Memory B cell (primary cell): ENCODE measurements around the gene ZNF275.
"Not testable (repeated sequence)": the region's sequence is repeated elsewhere in the genome, so short reads cannot be mapped to it uniquely, and the experiment has no call there.

Experiments used
- ATAC-seq: fragments of 150-1000 bp; cut with Tn5 transposase; 2 replicates; pipeline ENCODE4 v1.10.0; 2021; ENCODE audit warnings: low read depth, mild to moderate bottlenecking, moderate library complexity
- DNase-seq, 2 donors: peaks; one replicate each; pipeline ENCODE4 v3.0.0; 2022; ENCODE audit warnings: low spot score in 2 of 2
- H3K27ac Mint-ChIP-seq: one replicate; pipeline ENCODE4 v1.8.0; 2022; ENCODE audit warnings: mild to moderate bottlenecking, moderate library complexity, mixed read lengths
- H3K27me3 Mint-ChIP-seq: one replicate; pipeline ENCODE4 v1.8.0; 2022; ENCODE audit warnings: mixed read lengths
- H3K36me3 Mint-ChIP-seq: one replicate; pipeline ENCODE4 v1.8.0; 2022; ENCODE audit warnings: mild to moderate bottlenecking, mixed read lengths
- H3K4me1 Mint-ChIP-seq: one replicate; pipeline ENCODE4 v1.8.0; 2022; ENCODE audit warnings: mixed read lengths
- H3K4me3 Mint-ChIP-seq: one replicate; pipeline ENCODE4 v1.8.0; 2022; ENCODE audit warnings: mild to moderate bottlenecking, moderate library complexity, mixed read lengths
- H3K9me3 Mint-ChIP-seq: one replicate; pipeline ENCODE4 v1.8.0; 2022; ENCODE audit warnings: mixed read lengths

The ZNF275 gene, protein sequence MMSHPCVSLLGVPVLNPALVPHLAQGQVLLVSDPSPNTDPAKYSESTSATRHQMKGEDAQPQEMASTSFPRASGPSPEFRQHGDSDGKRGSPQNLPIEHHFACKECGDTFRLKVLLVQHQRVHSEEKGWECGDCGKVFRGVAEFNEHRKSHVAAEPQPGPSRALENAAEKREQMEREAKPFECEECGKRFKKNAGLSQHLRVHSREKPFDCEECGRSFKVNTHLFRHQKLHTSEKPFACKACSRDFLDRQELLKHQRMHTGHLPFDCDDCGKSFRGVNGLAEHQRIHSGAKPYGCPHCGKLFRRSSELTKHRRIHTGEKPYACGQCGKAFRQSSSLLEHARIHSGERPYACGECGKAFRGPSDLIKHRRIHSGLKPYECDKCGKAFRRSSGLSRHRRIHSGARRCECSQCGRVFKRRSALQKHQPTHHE

DNA sequence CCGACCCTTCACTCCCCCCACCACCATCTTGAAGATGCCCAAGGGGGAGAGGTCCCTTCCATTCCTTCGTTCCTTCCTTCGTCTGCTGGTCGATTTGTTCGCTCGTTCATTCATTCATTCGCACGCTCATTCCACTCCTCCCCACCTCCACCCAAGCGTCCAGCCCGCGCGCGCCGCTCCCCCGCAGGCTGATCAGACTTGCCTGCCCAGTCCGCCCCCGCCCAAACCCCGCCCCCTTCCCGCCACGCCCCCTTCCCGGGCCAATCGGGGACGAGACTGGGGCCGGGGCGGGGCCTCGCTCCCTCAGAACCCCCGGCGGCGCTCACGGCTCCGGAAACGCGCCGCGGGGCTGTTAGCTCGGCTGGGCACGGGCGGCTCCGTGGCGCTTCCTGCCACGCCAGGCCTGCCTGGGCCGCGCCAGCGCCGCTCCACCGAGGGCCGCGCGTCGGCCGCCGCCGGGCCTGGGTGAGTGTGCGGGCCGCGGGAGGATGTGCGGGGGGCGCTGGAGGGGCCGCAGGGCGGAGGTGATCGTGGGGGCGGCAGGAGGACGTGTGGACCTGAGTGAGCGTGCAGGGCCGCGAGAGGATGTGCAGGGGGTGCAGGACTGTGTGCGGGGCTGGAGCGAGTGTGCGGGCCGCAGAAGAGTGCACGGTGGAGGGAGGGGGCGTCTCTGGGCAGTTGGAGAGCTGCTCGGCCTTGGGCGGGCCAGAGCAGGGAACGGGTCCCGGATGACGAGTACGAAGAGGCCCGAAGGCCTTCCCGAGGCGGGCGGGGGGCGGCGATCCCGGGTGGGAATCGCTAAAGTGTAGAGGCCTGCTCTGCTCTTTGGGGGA lies at the start of gene ZNF275:
Gene ZNF275, plus strand, starts transcription at position 333 of the 833 bp plus-strand sequence. CDS start 2,527 bp downstream, outside the sequence.
- peak within 1 kb of the TSS; percentile 84 for H3K27ac Mint-ChIP-seq
- peaks cover 8% of the 10 kb centered on the region for H3K36me3 Mint-ChIP-seq
- peaks cover 20% of the 10 kb centered on the region for H3K4me1 Mint-ChIP-seq
- DNase-seq (peak; percentile 65 to 68), ATAC-seq (peak; percentile 95)
- H3K9me3 Mint-ChIP-seq, result no peaks in the 10 kb centered on the region
- H3K27me3 Mint-ChIP-seq, result no peaks in the 10 kb centered on the region
- H3K4me3 Mint-ChIP-seq, result peak within 1 kb of the TSS; percentile 88

DNA sequence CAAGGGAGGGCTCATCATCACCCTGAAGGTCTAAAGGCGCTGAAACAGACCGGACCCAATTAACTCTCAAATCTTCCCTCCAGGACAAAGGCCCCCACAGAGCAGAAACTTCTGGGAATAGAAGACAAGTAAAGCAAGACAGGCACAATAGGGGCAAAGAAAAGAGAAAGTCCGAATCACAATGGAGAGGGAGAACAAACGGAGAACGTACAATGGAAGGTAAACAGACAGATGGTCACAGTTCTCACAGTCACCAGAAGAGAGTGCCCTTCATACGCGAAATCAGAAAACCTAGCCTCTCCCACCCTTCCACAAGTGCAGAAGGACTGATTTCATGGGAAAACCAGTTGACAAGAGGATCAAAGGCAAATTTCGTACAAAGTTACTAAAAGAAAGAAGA lies 48.3 kb upstream of the ZNF275 start:
- not testable (repeated sequence) for H3K9me3 Mint-ChIP-seq, H3K36me3 Mint-ChIP-seq, H3K4me3 Mint-ChIP-seq, H3K27ac Mint-ChIP-seq, H3K27me3 Mint-ChIP-seq, ATAC-seq, DNase-seq, H3K4me1 Mint-ChIP-seq

DNA sequence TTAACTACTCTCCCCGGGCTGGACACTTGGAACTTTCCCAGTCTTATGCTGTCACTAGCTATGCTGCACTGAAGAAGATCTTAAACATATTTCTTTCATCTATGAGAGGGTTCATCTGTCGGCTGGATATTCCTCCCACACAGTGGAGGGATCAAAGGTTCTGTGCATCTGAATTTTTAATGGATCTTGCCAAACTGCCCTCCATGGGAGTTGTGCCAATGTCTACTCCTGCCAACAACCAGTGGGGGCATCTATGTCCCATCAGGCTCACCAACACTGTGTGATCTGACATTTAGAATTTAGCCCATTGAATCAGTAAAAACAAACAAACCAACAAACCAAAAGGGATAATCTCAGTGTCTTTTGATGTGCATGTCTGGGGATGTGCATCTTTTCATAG lies 45.1 kb upstream of the ZNF275 start:
- not testable (repeated sequence) for H3K27ac Mint-ChIP-seq, H3K9me3 Mint-ChIP-seq, H3K36me3 Mint-ChIP-seq, H3K4me1 Mint-ChIP-seq, DNase-seq, ATAC-seq, H3K27me3 Mint-ChIP-seq, H3K4me3 Mint-ChIP-seq

DNA sequence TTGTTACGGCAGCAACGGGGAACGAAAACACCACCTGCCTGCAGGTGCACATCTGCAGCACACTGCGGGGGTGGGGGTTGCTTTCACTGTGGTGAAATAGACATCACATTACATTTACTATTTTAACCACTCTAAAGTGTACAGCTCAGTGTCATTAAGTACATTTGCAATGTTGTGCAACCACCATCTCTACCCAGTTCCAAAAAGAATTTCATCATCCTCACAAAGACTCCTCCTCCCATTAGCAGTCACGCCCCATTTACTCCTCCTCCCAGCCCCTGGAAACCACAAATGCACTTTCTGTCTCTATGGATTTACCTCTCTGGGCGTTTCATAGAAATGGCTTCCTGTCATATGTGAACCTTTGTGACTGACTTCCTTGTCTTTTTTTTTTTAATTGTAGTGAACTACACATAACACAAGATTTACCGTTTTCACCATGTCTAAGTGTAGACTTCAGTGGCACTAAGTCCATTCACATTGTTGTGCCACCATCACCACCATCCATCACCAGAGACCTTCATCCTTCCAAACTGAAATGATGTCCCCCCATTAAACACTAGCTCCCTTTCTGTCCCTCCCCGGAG lies 40.4 kb upstream of the ZNF275 start:
- H3K27ac Mint-ChIP-seq, H3K9me3 Mint-ChIP-seq, H3K27me3 Mint-ChIP-seq, H3K4me1 Mint-ChIP-seq, DNase-seq, H3K36me3 Mint-ChIP-seq: not testable (repeated sequence)
- H3K4me3 Mint-ChIP-seq, result peak overlapping the region; percentile 33
- peak; percentile 57 for ATAC-seq

DNA sequence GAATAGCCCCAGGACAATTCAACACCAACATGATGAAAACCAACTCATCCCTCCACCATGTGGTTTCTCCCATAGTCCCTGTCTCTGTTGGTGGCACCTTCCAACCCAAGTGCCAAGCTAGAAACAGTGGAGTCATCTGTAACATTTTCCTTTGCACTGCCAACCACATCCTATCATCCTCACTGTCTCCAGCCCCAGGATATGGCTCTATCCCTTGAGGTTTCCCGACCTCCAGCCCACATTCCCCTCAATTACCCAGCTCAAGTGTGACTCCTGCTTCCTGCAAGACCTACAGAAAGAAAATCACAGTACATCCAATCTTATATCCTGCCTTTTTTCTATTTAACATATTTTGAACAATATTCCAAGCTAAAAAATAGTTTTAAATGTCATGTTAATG lies 36.6 kb upstream of the ZNF275 start:
- Mint-ChIP-seq H3K4me3 (no peak overlapping the region), H3K36me3 (no peaks in the 10 kb centered on the region), H3K9me3 (no peaks in the 10 kb centered on the region), H3K27me3 (peaks cover 9% of the 10 kb centered on the region), H3K4me1 (peaks cover 6% of the 10 kb centered on the region), H3K27ac (no peak overlapping the region)
- ATAC-seq (no peak), DNase-seq (no peak)

DNA sequence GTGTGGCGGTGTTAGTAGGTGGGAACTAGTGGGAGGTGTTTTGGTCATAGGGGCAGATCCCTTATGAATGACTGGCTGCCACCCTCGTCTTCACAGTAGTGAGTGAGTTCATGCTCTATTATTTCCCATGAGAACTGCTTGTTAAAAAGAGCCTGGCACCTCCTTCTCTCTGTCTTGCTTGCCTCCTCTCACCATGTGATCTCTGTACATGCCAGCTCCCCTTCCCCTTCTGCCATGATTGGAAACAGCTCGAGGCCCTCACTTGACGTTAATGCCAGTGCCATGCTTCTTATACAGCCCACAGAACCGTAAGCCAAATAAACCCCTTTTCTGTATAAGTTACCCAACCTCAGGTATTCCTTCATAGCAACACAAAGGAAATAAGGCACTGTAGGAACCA lies 34.1 kb upstream of the ZNF275 start:
- no peak for ATAC-seq
- H3K9me3 Mint-ChIP-seq, result no peaks in the 10 kb centered on the region
- no peaks in the 10 kb centered on the region for H3K36me3 Mint-ChIP-seq
- no peak overlapping the region for H3K4me3 Mint-ChIP-seq
- DNase-seq, result no peak
- no peak overlapping the region for H3K27ac Mint-ChIP-seq
- H3K4me1 Mint-ChIP-seq, result peaks cover 3% of the 10 kb centered on the region
- peaks cover 17% of the 10 kb centered on the region for H3K27me3 Mint-ChIP-seq

DNA sequence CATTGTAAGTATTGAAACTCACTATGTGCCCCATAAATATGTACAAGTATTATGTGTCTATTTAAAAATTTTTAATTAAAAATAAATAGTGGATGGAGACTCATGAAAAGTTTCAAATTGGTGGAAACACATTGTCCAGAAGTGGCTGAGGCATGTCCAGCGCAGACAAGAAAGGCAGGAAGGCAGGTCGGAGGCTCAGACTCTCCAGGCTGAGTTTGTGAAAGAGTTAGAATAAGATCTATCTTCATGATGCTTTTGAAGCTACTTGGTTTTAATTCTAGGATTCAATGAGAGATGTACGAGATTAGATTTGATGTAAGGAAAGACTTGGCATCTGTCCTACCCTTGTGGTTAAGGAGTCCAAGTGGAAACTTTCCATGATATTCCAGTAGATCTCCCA lies 32.2 kb upstream of the ZNF275 start:
- ATAC-seq, result no peak
- no peak for DNase-seq
- no peak overlapping the region for H3K27ac Mint-ChIP-seq
- no peak overlapping the region for H3K4me3 Mint-ChIP-seq
- peaks cover 17% of the 10 kb centered on the region for H3K27me3 Mint-ChIP-seq
- H3K36me3 Mint-ChIP-seq, result no peaks in the 10 kb centered on the region
- peaks cover 3% of the 10 kb centered on the region for H3K4me1 Mint-ChIP-seq
- no peaks in the 10 kb centered on the region for H3K9me3 Mint-ChIP-seq

DNA sequence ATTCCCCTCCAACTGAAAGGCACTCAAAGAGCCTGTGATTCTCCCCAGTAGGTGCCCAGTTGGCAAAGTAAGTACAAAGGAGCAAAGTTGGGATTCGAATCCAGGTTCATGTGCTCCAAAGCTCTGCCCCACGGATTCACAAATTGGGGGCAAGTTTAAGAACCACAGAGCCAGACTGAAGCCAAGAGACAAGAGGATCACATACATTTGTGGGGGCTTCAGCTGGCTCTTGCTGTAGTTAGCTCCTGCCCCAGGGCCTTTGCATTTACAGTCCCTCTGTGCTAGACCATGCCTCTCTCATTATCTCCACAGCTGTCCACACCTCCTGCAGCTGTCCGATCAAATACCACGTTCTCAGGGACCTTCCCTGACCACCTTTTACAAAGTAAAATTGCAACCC lies 31.2 kb upstream of the ZNF275 start:
- H3K36me3 Mint-ChIP-seq, result no peaks in the 10 kb centered on the region
- ATAC-seq (no peak), DNase-seq (no peak)
- H3K27me3 Mint-ChIP-seq, result peaks cover 17% of the 10 kb centered on the region
- H3K27ac Mint-ChIP-seq, result no peak overlapping the region
- no peaks in the 10 kb centered on the region for H3K9me3 Mint-ChIP-seq
- no peak overlapping the region for H3K4me3 Mint-ChIP-seq
- H3K4me1 Mint-ChIP-seq, result peaks cover 3% of the 10 kb centered on the region

DNA sequence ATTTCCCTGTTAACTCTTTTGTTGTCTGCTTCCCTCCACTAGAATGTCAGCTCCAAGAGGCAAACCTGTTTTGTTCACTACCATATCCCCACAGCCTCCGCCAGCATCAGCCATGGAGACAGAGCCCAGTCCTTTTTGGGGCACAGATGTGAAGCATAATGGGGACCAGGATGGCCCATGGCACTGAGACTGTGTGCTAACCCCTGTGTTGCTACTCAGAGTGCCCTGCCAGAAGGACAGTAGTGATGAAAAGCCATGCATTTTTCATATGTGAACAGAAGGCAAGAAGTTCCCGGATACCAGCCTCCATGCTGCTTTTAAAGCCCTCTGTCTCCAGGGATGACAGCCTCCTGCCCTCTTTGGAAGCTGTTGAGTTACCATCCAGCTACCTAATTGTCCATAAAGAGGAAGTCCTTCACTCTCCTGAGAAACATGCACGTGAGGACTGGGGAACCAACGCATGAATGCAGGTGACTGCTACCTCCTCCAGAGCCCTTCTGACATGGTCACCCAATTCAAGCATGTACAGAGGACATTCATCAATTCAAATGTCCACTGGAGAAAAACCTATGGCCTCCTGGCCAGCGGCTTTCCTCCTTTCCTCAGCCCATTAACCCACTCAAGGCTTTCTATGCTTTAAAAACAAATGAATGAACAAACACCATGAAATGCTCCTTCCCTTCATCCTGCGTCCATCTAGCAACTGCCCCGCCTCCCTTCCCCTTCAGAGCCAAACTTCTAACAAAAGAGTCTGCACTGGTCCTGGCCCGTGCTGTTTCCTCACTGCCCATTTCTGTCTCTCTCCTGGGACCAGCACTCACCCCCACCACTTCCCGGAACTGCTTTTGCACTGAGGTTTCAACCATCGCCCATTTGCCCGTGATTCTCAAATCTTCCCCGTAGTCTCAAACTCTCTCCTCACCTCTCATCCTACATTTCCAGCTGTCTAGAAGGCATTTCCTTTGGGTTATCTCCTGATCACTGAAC lies 30.4 kb upstream of the ZNF275 start:
- no peak overlapping the region for H3K27ac Mint-ChIP-seq
- H3K4me3 Mint-ChIP-seq, result no peak overlapping the region
- ATAC-seq, result no peak
- H3K4me1 Mint-ChIP-seq, result peaks cover 3% of the 10 kb centered on the region
- DNase-seq, result no peak
- H3K9me3 Mint-ChIP-seq, result no peaks in the 10 kb centered on the region
- no peaks in the 10 kb centered on the region for H3K36me3 Mint-ChIP-seq
- peaks cover 15% of the 10 kb centered on the region for H3K27me3 Mint-ChIP-seq

DNA sequence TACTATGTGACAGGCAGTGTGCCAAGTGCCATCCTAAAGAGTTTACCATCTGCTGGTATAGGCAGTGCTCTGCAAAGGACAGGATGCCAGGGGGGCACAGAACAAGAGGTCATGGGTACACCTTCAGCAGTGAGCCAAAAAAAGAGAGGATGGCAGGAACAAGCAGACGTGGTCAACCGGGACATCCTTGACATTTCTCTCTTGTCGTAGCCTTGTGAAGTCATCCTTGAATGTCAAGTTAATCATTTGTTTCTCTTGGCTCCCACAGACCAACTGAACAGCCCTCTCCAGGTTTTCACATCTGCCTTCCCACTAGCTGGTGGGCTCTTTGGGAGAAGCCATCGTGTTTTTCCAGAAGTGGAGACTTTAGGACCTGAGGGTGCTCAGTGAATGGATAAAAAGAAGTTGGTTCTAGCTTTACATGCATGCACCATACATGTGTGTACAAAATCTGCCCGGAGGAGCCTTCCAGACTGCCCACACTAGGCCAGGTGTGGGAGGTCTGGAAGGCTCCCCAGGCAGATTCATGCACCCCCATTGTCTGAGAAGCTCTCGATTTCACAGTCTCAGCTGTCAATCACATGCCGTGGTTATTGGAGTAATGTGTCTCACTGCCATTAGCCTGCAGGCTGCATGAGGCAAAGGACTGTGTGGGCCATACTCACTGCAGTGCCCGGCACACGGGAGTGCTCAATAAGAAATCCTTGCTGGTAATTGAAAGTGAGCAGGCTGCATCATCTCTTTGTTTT lies 28.8 kb upstream of the ZNF275 start:
- Mint-ChIP-seq H3K27me3 (peaks cover 13% of the 10 kb centered on the region), H3K27ac (no peak overlapping the region)

DNA sequence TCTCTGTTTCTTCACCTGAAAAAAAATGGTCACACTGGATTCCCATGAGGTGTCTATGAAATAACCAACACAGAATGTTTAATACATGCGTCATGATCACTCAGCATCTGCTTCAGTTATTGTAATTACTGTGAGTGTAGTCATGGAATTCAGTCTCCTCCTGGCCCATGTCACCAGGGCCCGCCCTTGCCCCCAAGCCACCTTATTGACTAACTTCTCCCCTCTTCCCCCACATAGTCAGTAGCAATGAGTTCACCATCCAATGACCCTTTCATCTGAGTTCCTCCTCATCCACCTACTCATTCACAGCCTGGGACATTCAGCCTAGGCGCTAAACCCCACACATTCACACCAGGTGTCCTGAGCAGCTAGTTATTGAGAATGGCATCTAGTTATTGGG lies 28.0 kb upstream of the ZNF275 start:
- DNase-seq, result no peak
- no peak for ATAC-seq
- Mint-ChIP-seq H3K4me3 (no peak overlapping the region), H3K27ac (no peak overlapping the region), H3K27me3 (peaks cover 16% of the 10 kb centered on the region), H3K36me3 (no peaks in the 10 kb centered on the region), H3K4me1 (peaks cover 3% of the 10 kb centered on the region), H3K9me3 (no peaks in the 10 kb centered on the region)

More for the DNA sequence above, 28.8 kb upstream of the ZNF275 start:
- ATAC-seq (no peak), DNase-seq (no peak)
- Mint-ChIP-seq H3K4me3 (no peak overlapping the region), H3K9me3 (no peaks in the 10 kb centered on the region), H3K4me1 (peaks cover 3% of the 10 kb centered on the region), H3K36me3 (no peaks in the 10 kb centered on the region)

DNA sequence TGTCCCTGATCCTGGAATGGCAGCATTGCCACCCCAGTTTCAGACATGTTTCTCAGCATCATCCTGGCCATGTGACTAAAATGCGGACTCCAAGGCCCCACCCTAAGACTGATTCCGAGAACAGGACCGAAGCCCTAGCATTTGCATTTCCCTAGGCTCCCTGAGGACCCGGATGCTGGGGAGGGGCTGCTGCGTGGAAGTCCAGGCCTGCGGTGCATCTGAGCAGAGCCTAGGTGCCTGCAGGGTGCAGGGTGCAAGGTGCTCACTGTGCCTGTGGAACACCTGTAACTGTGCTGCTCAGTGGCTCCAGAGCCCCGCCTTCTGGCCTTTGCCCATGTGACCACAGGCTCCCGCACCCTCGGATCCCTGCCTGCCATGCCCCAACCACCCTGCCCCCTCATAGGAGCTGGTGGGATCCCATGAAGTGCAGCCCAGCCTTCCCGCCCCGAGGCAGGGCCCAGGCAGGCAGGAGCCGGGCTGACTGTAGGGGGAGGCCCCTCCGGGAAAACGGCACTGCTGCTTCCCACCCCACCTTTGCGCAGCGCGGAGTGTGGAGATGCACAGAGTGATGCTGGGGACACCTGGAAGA lies 27.3 kb upstream of the ZNF275 start:
- no peak for ATAC-seq

More for the DNA sequence above, 27.3 kb upstream of the ZNF275 start:
- H3K4me1 Mint-ChIP-seq, result peaks cover 3% of the 10 kb centered on the region
- no peak overlapping the region for H3K27ac Mint-ChIP-seq
- H3K27me3 Mint-ChIP-seq, result peaks cover 16% of the 10 kb centered on the region
- H3K4me3 Mint-ChIP-seq, result no peak overlapping the region
- H3K9me3 Mint-ChIP-seq, result no peaks in the 10 kb centered on the region
- H3K36me3 Mint-ChIP-seq, result no peaks in the 10 kb centered on the region
- no peak for DNase-seq
